ENCODE measurements around the gene USP20.

USP20 gene

DNA sequence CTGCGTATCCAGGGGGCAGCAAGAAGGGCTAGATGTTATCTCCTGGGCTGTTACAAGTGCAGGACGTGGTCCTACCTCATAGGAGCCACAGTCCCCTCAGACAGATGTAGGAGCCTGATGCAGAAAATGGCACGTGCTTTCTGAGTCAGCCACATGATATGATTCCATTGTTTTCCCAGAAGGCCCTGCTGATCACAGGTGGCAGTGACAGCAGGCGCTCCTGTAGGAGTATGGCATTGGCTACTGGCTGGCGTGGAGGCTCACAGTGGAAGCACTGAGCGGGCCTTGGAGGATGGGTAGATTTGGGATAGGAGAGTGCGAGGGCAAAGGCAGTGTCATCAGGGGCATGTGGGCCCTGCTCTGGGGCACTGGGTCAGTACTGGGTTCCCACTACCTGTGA lies 21.9 kb downstream of the USP20 start:
- DNase-seq (ENCODE audit: low read depth) = no peak

DNA sequence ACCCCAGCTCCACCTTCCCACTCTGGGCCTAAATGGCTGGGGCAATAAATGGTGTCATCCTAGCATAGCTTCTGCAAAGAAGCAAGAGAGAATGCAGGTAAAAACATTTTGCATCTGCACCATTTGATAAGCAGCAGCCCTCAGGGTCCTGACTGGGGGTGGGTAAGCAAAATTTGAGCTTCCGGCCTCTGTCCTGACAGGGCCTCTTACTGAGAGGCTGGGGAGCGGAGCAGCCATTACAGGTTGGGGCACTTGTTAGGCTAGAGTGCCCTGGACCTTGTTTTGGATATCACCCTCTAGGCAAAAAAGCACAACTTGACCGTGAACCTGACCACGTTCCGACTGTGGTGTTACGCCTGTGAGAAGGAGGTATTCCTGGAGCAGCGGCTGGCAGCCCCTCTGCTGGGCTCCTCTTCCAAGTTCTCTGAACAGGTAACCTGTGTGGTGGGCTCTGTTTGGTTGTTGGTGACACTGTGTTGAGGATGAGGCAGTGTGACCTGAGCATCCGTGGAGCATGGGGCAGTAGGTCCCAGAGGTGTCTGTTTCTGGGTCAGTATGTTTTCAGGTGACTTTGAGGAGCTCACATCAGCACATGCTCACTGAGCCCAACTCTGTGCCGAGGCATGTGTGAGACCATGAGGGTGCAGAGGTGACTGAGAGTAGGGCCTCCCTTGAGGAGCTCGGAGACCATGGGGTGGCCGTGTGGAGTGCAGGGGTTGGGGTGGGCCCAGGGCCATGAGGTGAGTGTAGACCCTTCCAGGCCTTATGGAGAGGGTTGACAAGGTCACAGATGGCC lies 23.1 kb downstream of the USP20 start:
- DNase-seq (ENCODE audit: low read depth) = no peak

DNA sequence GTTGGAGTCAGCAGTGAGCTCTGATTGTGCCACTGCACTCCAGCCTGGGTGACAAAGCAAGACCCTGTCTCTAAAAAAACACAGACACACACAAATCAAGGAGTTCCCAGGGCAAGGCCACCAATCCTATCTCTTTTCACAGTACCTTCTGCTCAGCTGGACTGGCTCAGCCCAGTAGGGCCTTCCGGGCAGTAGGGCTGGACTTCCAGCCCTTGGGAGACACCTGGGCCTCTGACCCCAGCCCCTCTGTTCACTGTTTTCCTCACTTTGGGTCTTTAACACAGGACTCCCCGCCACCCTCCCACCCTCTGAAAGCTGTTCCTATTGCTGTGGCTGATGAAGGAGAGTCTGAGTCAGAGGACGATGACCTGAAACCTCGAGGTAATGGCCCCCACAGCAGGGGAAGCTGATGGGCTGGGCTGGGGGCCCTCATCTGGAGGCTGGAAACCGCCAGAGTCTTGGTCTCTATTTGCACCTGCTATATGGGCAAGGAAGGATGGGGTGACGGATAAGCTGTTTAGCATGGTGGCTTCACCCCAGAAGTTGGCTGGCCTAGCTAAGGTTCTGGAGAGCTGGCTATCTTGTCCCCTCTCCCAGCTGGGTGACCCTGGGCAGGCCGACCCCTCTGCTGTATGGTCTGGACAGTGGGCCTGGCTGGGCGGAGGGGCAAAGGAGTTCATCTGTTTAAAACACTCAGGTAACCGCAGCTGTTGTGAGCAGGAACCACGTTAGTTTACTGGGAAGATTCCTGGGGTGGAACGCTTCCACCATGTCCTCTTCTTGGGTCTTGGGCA lies 25.6 kb downstream of the USP20 start:
- DNase-seq (ENCODE audit: low read depth) = no peak

DNA sequence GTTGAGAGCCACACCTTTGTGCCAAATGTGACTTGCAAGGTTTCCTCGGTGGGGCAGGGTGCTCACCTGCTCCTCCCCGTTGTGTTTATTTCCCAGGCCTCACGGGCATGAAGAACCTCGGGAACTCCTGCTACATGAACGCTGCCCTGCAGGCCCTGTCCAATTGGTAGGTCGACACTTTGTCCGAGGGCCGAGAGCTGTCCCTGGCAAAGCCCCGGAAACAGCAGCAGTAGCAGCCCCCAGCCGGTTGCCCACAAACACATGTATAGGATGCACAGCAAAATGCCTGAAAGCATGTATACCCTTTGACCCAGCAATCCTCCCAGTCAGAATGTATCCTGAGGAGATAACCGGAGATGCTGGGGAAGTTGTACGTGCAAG lies 26.2 kb downstream of the USP20 start:
- DNase-seq (ENCODE audit: low read depth) = no peak

DNA sequence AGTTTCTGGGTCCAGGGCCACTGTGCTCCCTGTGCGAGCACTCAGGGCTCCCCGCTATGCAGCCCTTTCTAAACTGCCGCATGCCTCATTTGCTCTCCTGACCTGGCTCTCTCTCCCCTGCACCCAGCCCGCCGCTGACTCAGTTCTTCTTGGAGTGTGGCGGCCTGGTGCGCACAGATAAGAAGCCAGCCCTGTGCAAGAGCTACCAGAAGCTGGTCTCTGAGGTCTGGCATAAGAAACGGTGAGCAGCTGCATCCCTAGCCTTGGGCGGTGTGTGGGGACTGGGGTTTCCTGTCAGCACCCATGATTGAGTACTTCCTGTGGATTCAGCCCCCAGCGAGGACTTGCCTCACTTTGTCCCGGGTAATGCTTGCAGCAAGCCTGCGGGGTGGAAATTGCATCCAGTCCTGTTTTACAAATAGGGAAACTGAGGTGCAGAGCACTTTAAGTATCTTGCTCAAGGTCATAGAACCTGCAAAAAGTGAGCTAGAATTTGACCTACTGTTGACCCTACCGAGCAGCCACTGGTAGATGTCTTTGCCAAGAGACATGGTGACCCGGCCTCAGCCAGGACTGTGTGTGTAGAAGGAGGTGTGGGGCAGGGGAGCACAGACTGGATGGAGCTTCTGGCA lies 27.9 kb downstream of the USP20 start:
- DNase-seq (ENCODE audit: low read depth) = no peak

DNA sequence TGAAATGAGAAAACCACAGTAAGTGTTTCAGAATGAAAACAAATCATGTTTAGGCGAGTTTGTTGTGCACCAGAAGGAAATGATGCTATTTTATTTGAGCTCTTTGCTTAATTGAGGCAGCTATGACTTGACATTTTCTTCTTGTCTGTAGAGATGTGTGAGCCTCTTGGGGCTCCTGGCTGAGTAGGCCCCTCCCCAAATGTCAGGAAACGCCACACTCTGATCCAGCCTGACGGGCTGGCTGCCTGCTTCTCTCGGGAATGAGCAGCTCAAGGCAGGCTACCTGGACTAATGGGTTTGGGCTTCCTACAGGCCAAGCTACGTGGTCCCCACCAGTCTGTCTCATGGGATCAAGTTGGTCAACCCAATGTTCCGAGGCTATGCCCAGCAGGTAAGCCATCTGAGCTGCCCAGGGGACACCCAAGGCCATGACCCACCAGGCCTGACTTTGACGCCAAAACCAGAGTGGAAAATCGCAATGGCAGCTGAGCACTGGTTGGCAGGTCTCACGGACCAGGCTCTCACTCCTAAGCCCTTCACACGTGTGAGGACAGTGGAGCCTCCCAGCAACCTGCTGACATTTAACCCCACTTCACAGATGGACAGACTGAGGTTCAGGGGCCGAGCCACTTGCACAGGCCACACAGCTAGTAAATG lies 29.9 kb downstream of the USP20 start:
- no peak for DNase-seq (ENCODE audit: low read depth)

DNA sequence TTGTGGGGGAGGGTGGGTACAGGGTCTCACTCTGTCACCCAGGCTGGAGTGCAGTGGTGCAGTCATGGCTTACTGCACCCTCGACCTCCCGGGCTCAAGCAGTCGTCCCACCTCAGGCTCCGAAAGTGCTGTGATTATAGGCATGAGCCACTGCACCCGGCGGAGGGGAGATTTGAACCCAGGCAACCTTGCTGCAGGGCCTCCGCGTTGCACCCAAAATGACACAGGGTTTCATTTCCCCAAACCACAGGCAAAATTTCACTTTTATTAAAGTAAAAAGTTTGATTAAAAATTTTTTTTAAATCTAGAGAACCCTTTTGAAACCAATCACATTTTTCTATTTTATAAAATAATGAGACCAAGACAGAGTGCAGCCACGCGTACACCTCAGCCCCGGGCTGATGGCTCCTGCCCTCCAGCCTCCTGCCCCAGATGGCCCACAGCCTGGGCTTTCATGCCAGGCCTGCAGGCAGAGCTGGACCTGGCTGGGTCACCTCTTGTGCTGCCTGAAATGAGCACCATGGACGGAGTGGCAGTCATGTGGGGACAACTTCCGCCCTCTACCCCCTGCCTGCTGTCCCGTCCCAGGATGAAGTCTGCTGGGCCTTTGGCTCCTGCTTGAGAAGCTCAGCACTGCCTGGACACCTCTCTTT lies 30.5 kb downstream of the USP20 start:
- no peak for DNase-seq (ENCODE audit: low read depth)

DNA sequence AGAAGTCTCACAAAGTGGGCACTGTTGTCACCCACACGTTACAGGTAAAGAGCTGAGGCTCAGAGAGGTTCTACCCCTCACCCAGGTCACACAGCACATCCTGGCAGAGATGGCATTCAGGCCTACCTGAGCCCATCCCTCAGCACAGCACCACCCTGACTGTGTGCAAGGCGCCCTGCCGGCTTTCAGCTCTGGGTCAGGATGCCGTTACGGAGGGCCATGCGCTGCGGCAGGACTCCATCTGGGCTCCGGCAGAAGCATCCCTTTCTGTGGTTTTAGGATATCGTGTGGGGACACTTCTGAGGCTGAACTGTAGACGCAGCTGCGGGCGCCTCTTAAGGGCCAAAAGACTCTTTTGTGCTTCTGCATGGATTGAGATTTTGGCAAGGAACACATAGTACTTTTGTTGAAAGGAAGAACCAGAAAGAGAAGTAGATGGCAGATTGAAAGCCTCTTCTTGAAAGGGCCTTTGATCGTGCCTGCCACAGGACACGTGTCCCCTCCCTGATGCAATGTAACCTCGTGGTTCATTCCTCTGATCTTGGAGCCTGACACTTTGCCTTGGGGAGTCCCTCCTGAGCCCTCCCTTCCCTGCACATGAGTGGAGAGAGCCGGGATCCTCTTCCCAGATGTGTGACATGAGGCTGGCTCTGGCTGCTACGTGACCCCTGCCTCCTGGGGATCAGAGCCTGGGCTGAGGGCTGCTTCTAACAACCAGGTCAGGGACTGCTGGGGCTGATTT lies 31.3 kb downstream of the USP20 start:
- no peak for DNase-seq (ENCODE audit: low read depth)

DNA sequence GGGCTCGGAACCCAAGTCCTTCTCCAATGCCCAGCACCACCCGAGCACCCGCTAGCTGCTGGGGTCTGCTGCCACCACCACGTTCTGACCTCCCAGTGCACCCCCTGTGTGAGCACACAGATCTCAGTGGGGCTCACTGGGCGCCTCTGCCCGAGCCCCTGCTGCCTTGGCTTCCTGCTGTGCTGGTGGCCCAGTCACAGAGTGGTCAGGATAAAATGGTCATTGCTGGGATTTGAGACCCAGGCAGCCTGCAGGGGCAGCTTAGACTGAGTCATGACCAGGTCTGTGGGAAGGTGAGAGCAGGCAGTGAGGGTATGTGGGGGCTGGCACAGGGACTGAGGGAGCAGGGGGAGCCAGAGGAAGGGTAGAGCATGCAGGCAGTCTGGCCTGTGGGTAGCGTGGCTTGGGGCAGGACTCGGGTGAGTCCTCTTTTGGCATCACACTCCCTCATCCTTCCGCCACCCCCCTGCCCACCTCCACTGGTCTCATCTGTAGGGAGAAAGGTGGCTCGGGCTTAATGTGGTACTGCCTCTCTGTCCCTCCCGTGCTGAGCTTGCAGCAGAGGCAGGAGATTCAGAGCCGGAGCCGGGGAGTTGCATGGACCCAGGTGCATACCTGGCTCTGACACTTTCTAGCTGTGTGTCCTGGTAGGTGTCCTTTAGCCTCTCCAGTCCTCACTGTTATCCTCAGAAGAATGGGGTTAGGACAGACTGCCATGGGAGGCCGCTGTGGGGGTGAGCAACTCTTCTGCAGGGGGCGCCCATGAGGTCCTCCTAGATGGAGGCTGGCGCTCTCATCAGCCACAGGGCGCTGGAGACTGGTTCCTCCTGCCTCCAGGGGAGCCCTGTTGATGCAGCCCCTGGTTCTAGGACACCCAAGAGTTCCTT lies 32.1 kb downstream of the USP20 start:
- no peak for DNase-seq (ENCODE audit: low read depth)

DNA sequence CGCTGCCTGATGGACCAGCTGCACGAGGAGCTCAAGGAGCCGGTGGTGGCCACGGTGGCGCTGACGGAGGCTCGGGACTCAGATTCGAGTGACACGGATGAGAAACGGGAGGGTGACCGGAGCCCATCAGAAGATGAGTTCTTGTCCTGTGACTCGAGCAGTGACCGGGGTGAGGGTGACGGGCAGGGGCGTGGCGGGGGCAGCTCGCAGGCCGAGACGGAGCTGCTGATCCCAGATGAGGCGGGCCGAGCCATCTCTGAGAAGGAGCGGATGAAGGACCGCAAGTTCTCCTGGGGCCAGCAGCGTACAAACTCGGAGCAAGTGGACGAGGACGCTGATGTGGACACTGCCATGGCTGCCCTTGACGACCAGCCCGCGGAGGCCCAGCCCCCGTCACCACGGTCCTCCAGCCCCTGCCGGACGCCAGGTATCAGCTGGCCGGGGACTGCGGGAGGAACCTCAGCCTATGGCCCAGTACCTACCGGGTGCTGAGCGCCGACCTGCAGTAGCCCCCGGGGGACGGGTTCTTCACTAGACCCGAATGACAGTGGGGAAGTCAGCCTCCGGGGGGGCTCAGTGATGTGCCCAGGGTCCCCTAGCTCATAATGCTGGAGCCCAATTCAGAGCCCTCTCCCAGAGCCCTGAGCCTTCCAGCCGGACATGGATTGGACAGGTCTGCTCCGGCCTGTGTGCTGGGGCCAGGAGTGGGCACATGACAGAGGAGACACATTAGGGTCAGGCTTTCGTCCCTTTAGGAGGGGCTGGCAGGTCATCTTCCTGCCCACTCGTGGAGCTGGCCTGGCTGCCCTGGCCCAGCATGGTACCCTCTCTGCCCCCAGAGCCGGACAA lies 33.0 kb downstream of the USP20 start:
- DNase-seq (ENCODE audit: low read depth) = no peak

DNA sequence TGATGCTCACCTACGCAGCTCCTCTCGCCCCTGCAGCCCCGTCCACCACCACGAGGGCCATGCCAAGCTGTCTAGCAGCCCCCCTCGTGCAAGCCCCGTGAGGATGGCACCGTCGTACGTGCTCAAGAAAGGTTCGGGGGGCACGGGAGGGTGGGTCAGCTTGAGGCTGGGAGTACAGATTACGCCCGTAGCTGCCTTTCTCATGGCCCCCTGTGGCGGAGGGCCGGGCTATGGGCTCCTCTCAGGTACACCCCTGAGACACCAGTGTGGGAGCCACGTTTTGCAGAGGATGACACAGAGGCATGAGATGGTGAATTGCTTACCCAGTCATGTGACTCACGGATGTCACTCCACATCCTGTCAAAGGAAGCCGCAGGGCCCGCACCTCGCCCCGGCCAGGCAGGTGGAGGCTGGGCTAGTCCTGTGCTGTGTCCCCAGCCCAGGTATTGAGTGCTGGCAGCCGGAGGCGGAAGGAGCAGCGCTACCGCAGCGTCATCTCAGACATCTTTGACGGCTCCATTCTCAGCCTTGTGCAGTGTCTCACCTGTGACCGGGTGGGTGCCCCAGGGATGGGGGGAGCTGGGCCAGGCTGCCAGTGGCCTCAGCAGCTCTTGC lies 33.7 kb downstream of the USP20 start:
- DNase-seq (ENCODE audit: low read depth) = no peak

DNA sequence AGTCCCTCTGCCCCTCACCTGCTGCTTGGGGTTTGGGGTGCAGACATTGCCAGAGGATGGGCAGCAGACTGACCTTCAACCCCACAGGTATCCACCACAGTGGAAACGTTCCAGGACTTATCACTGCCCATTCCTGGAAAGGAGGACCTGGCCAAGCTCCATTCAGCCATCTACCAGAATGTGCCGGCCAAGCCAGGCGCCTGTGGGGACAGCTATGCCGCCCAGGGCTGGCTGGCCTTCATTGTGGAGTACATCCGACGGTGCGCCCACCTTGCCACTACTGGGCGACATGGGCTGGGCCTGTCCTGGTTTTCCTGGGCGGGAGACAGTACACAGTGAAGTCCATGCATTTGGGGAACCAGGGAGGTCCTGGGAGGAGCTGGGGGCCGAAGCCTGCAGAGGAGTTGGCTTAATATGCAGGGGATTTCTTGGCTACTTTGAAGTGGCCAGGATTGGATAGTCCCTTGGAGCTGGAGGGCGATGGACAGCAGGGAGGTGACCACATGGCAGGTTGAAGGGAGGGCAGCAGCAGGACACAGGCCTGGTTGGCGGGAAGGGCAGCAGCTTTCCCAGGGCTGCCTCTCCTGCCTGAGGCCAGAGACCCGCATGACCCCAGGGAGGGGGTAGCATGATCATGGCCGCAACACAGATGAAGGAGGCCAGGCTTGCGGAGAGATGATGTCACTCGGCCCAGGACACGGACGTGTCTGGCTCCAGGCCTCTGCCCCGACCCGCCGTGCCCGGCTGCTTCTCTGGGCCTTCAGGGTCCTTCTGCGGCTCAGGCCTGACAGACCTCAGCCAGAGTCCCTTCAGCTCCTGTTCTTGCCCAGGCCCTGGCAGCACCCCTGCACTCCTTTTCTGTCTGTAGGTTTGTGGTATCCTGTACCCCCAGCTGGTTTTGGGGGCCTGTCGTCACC lies 34.6 kb downstream of the USP20 start:
- DNase-seq (ENCODE audit: low read depth) = no peak

DNA sequence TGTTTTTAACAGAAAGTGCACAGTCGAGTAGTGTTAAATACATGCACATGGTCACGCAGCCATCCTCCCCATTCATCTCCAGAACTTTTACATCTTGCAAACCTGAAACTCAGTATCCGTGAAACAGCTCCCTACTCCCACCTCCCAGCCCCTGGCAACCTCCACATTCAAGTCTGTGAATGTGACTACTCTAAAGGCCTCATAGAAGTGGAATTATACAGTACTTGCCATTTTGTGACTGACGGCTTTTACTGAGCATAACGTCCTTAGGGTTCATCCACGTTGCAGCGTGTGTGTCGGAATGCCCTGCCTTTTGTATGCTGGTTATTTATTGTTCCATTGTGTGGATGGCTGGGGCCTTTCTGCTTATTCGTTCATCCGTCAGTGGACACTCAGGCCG lies 35.8 kb downstream of the USP20 start:
- no peak for DNase-seq (ENCODE audit: low read depth)

DNA sequence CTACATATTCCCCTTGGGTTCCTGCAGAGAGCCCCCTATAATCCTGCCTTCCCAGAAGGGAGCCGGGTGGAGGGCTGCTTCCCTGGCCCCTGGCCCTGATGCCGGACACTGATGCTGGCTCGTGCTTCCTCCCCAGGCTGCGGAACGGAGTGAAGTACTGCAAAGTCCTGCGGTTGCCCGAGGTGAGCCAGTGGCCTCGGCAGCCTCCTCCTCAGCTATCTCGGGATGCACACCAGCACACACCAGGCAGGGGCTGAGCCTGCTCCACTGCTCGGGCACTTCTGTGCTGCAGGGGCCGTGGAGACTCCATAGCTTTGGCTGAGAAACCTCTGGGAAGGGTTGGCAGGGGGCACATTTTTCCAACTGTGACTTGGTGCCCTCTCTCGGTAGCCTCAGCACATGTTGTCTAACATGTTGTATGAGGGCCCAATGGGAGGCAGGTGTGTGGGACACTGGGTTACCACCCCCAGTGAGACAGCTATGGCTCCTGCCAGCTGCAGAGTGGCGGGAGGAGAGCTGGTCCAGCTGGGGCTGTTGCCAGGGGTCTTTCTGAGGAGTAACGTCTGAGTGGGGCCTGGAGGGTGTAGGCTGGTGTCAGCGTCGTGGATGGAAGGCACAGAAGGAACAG lies 38.4 kb downstream of the USP20 start:
- DNase-seq (ENCODE audit: low read depth) = no peak

DNA sequence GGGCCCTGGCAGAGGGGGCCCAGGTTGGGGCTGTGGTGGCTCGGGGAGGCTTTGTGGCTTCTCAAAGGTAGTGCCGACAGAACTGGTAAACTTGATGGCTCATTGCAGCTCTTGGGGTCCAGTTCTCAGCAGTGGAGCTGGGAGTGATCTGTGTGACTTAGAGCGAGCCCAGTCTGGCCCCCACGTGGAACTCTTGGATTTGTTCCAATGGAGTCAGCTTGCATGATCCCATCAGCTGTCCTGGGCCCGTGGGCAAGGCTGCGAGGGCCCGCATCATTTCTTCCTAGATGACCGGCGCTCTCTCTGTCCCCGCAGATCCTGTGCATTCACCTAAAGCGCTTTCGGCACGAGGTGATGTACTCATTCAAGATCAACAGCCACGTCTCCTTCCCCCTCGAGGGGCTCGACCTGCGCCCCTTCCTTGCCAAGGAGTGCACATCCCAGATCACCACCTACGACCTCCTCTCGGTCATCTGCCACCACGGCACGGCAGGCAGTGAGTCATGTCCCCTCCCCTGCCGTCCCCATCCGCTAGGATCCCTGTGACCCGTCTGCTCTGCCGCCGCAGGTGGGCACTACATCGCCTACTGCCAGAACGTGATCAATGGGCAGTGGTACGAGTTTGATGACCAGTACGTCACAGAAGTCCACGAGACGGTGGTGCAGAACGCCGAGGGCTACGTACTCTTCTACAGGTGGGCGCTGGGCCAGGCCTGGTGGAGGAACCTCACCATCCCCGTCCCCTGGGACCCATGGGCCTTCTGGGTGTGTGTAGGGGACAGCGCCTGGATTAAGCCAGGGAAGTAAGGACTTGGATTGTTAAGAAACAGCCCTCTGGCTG lies 39.2 kb downstream of the USP20 start:
- DNase-seq (ENCODE audit: low read depth) = no peak

DNA sequence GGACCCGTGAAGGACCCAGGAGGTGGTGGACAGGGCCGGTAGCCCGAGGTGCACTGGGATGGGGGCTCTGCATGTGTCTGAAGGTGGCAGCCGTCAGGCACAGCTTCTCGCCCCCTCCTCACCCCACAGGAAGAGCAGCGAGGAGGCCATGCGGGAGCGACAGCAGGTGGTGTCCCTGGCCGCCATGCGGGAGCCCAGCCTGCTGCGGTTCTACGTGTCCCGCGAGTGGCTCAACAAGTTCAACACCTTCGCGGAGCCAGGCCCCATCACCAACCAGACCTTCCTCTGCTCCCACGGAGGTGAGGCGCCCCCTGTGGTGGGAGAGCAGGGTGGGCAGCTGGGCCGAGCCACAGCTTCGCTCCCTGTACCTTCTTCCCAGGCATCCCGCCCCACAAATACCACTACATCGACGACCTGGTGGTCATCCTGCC lies 39.9 kb downstream of the USP20 start:
- DNase-seq (ENCODE audit: low read depth) = no peak

Measured in stimulated activated CD8-positive, alpha-beta memory T cell treated with anti-CD3 and anti-CD28 coated beads, Interleukin-7, amount 100 ng/mL, for 24 hours (primary cell).